WERI-Rb-1 (cell line): ENCODE measurements around the gene PAF1.

Experiments used
- DNase-seq: peaks from one replicate; pipeline ENCODE4 v3.0.0-alpha.2; 2020
- H3K27ac ChIP-seq: fragments of 250-450 bp; sonication (Bioruptor Pico); 2 replicates; pipeline ENCODE4 v1.5.1; 2020; ENCODE audit warnings: mild to moderate bottlenecking, moderate library complexity
- H3K27me3 ChIP-seq: fragments of 250-450 bp; sonication (Bioruptor Pico); 2 replicates; pipeline ENCODE4 v1.5.1; 2021; ENCODE audit warnings: mild to moderate bottlenecking, low read depth, moderate library complexity; ENCODE audit not compliant: insufficient read depth, severe bottlenecking
- H3K36me3 ChIP-seq: fragments of 250-450 bp; sonication (Bioruptor Pico); 2 replicates; pipeline ENCODE4 v1.5.1; 2020; ENCODE audit warnings: mild to moderate bottlenecking, moderate library complexity
- H3K4me3 ChIP-seq: 2 replicates; pipeline ENCODE4 v1.5.1; 2011; ENCODE audit warnings: low read depth, mild to moderate bottlenecking, control low read depth, low read length
- H3K9me3 ChIP-seq: fragments of 250-450 bp; sonication (Bioruptor Pico); 2 replicates; pipeline ENCODE4 v1.5.1; 2021; ENCODE audit warnings: mild to moderate bottlenecking, moderate library complexity; ENCODE audit not compliant: severe bottlenecking
- CTCF ChIP-seq: IDR thresholded peaks from 2 replicates; pipeline ENCODE4 v1.5.1; 2011; ENCODE audit warnings: low read depth, mild to moderate bottlenecking, control low read depth, inconsistent platforms, low read length

The PAF1 gene

GRCh38 chr19:39434123-39435076, 43.5 kb upstream of the PAF1 start:
- no peak for DNase-seq
- peaks cover 50% of the 10 kb centered on the region for H3K36me3 ChIP-seq
- H3K9me3 ChIP-seq: no peaks in the 10 kb centered on the region
- no peaks in the 10 kb centered on the region for H3K27me3 ChIP-seq
- TF ChIP-seq CTCF: no peak
- peak overlapping the region; percentile 96 for H3K4me3 ChIP-seq
- H3K27ac ChIP-seq: peak overlapping the region; percentile 91; the same call in 1 of the 2 replicates

- no peak overlapping the region for H3K4me3 ChIP-seq
- no peak for DNase-seq
- no peak overlapping the region for H3K27ac ChIP-seq
- peaks cover 50% of the 10 kb centered on the region for H3K36me3 ChIP-seq
- no peak for TF ChIP-seq CTCF
- H3K27me3 ChIP-seq: no peaks in the 10 kb centered on the region
- no peaks in the 10 kb centered on the region for H3K9me3 ChIP-seq
Measured at GRCh38 chr19:39433480-39434079, 42.7 kb upstream of the PAF1 start.

- Histone ChIP-seq H3K4me3 (no peak overlapping the region), H3K27me3 (no peaks in the 10 kb centered on the region), H3K36me3 (peaks cover 50% of the 10 kb centered on the region), H3K9me3 (no peaks in the 10 kb centered on the region), H3K27ac (no peak overlapping the region)
- no peak for DNase-seq
- TF ChIP-seq CTCF: no peak
Measured at GRCh38 chr19:39432677-39433025, 41.7 kb upstream of the PAF1 start.

GRCh38 chr19:39430675-39431593, 40.0 kb upstream of the PAF1 start:
- Histone ChIP-seq H3K27me3 (no peaks in the 10 kb centered on the region), H3K27ac (no peak overlapping the region), H3K9me3 (no peaks in the 10 kb centered on the region), H3K36me3 (peaks cover 50% of the 10 kb centered on the region), H3K4me3 (no peak overlapping the region)
- no peak for TF ChIP-seq CTCF
- no peak for DNase-seq

GRCh38 chr19:39428283-39429112, 37.6 kb upstream of the PAF1 start:
- no peak overlapping the region for H3K4me3 ChIP-seq
- H3K36me3 ChIP-seq: peaks cover 41% of the 10 kb centered on the region
- TF ChIP-seq CTCF: no peak
- H3K27ac ChIP-seq: no peak overlapping the region; the same call in 1 of the 2 replicates
- no peaks in the 10 kb centered on the region for H3K27me3 ChIP-seq
- DNase-seq: peak; percentile 35
- no peaks in the 10 kb centered on the region for H3K9me3 ChIP-seq
